CD14-positive monocyte (primary cell): ENCODE data around the gene SYTL5. TPM values are rescaled to one million over a fixed set of nuclear protein-coding genes. Genes with fewer than 3 reads are reported as not detected.

Source experiments
- DNase-seq, 3 donors: peaks; one replicate each; pipeline ENCODE4 v3.0.0-alpha.2; 2011 to 2022
- H2AFZ ChIP-seq: 2 replicates; pipeline ENCODE4 v1.6.0; 2012; ENCODE audit warnings: mild to moderate bottlenecking, low read depth, low read length, inconsistent platforms; ENCODE audit not compliant: insufficient read depth, poor library complexity, severe bottlenecking
- H3K27ac ChIP-seq, 2 donors: 1 replicate in 1 of 2; 2 replicates in 1 of 2; pipeline ENCODE4 v1.5.1; 2012 to 2013; ENCODE audit warnings: low read length in 2 of 2, control low read depth in 1 of 2, inconsistent platforms in 1 of 2, low read depth in 1 of 2, mild to moderate bottlenecking in 1 of 2
- H3K27me3 ChIP-seq, 2 donors: one replicate each; pipeline versions ENCODE4 v1.6.0 to v1.6.1; 2011 to 2013; ENCODE audit warnings: low read length in 2 of 2; ENCODE audit not compliant: control insufficient read depth in 2 of 2, insufficient read depth in 2 of 2
- H3K36me3 ChIP-seq, 2 donors: replicated peaks in 1 of 2; 1 replicate in 1 of 2; 2 replicates in 1 of 2; pipeline versions ENCODE4 v1.5.1 to v1.6.1; 2012 to 2013; ENCODE audit warnings: low read length in 2 of 2, control low read depth in 1 of 2, inconsistent platforms in 1 of 2, mild to moderate bottlenecking in 1 of 2; ENCODE audit not compliant: insufficient read depth in 2 of 2, control insufficient read depth in 1 of 2
- H3K4me1 ChIP-seq, 2 donors: 1 replicate in 1 of 2; 2 replicates in 1 of 2; pipeline versions ENCODE4 v1.5.1 to v1.6.1; 2012 to 2013; ENCODE audit warnings: low read length in 2 of 2, control low read depth in 1 of 2, inconsistent platforms in 1 of 2, mild to moderate bottlenecking in 1 of 2, moderate library complexity in 1 of 2; ENCODE audit not compliant: insufficient read depth in 2 of 2, control insufficient read depth in 1 of 2
- H3K4me2 ChIP-seq: replicated peaks from 2 replicates; pipeline ENCODE3; 2012; ENCODE audit warnings: low read length, moderate library complexity, mild to moderate bottlenecking; ENCODE audit not compliant: poor library complexity, severe bottlenecking; ENCODE audit errors: extremely low read depth
- H3K4me3 ChIP-seq, 3 experiments: fragments of 200-600 bp in 1 of 3; sonication (generic) in 1 of 3; replicated peaks in 1 of 3; 1 replicate in 2 of 3; 2 replicates in 1 of 3; pipeline ENCODE4 v1.5.1; 2011 to 2013; ENCODE audit warnings: low read length in 3 of 3, mild to moderate bottlenecking in 3 of 3, control low read depth in 2 of 3, low read depth in 2 of 3, inconsistent platforms in 1 of 3, moderate library complexity in 1 of 3
- H3K79me2 ChIP-seq: 2 replicates; pipeline ENCODE4 v1.6.0; 2012; ENCODE audit warnings: mild to moderate bottlenecking, control low read depth, inconsistent platforms, low read length, moderate library complexity; ENCODE audit not compliant: insufficient read depth
- H3K9ac ChIP-seq: 2 replicates; pipeline ENCODE4 v1.6.0; 2017; ENCODE audit warnings: low read length, mild to moderate bottlenecking; ENCODE audit not compliant: insufficient read depth, poor library complexity, severe bottlenecking
- H3K9me3 ChIP-seq, 2 donors: replicated peaks in 1 of 2; 1 replicate in 1 of 2; 2 replicates in 1 of 2; pipeline versions ENCODE4 v1.5.1 to v1.6.1; 2012 to 2013; ENCODE audit warnings: low read length in 2 of 2, control low read depth in 1 of 2; ENCODE audit not compliant: control insufficient read depth in 1 of 2, insufficient read depth in 1 of 2
- H4K20me1 ChIP-seq: 2 replicates; pipeline ENCODE4 v1.6.0; 2012; ENCODE audit warnings: mild to moderate bottlenecking, low read length, control low read depth, moderate library complexity; ENCODE audit not compliant: insufficient read depth
- H3K27ac Mint-ChIP-seq, 7 donors: one replicate each; pipeline ENCODE4 v1.8.0; 2020; ENCODE audit warnings: mild to moderate bottlenecking in 7 of 7, mixed read lengths in 7 of 7, moderate library complexity in 6 of 7, inconsistent platforms in 2 of 7
- H3K27me3 Mint-ChIP-seq, 3 donors: one replicate each; pipeline ENCODE4 v1.8.0; 2021 to 2022; ENCODE audit warnings: low read depth in 3 of 3, mild to moderate bottlenecking in 3 of 3, mixed read lengths in 3 of 3, moderate library complexity in 3 of 3, inconsistent platforms in 1 of 3
- H3K36me3 Mint-ChIP-seq, 2 donors: one replicate each; pipeline ENCODE4 v1.8.0; 2020; ENCODE audit warnings: mixed read lengths in 2 of 2, inconsistent platforms in 1 of 2, mild to moderate bottlenecking in 1 of 2
- H3K4me1 Mint-ChIP-seq: one replicate; pipeline ENCODE4 v1.8.0; 2020; ENCODE audit warnings: mild to moderate bottlenecking, mixed read lengths
- H3K4me3 Mint-ChIP-seq, 2 donors: one replicate each; pipeline ENCODE4 v1.8.0; 2020; ENCODE audit warnings: mild to moderate bottlenecking in 2 of 2, mixed read lengths in 2 of 2, moderate library complexity in 1 of 2
- H3K9me3 Mint-ChIP-seq, 7 donors: one replicate each; pipeline ENCODE4 v1.8.0; 2020 to 2022; ENCODE audit warnings: mixed read lengths in 7 of 7, mild to moderate bottlenecking in 6 of 7, moderate library complexity in 6 of 7, inconsistent platforms in 2 of 7
- CTCF ChIP-seq: fragments of 200-600 bp; IDR thresholded peaks from one replicate; pipeline ENCODE4 v1.8.0; 2022; ENCODE audit warnings: antibody characterized with exemption, mild to moderate bottlenecking
- WGBS: methylation state at CpG from one replicate; pipeline ENCODE4 v1.1.5; 2013; ENCODE audit warnings: missing lambda C conversion rate; ENCODE audit not compliant: insufficient coverage; 5-methylcytosine and 5-hydroxymethylcytosine counted together
- intact Hi-C, 2 donors: fragments of 100-400 bp; cut with micrococcal nuclease; formaldehyde crosslinking; loops; one replicate each; pipeline versions ENCODE4 v1.15.0 to v1.15.1; 2023
- polyA plus RNA-seq, 3 donors: library from polyadenylated mRNA; depleted of rRNA in 1 of 3; unstranded in 2 of 3; stranded (reverse) in 1 of 3; fragments of 300-500 nt in 2 of 3; fragments of >200 nt in 1 of 3; fragmentation: Illumina TruSeq in 2 of 3; gene quantifications; 1 replicate in 2 of 3; 2 replicates in 1 of 3; pipeline ENCODE4 v1.2.3, GENCODE V29; 2012 to 2021

SYTL5 gene
- polyA plus RNA-seq, 3 donors, result not detected

GRCh38 chrX:38127961-38128360, 121.6 kb downstream of the SYTL5 start:
- intact Hi-C loops, result no loop called here
- Histone ChIP-seq H3K4me2 (no peak overlapping the region), H3K79me2 (no peaks in the 10 kb centered on the region), H3K9me3 (no peaks in the 10 kb centered on the region), H3K27me3 (no peaks in the 10 kb centered on the region), H2AFZ (no peak overlapping the region), H3K27ac (no peak overlapping the region), H3K4me3 (no peak overlapping the region), H4K20me1 (no peaks in the 10 kb centered on the region), H3K9ac (no peak overlapping the region), H3K4me1 (peaks cover 0 to 2% of the 10 kb centered on the region in 2 donors), H3K36me3 (no peaks in the 10 kb centered on the region)
- Mint-ChIP-seq H3K27ac (no peak overlapping the region), H3K4me3 (no peak overlapping the region), H3K27me3 (no peaks in the 10 kb centered on the region), H3K36me3 (no peaks in the 10 kb centered on the region), H3K9me3 (peaks cover 0 to 2% (median 0%) of the 10 kb centered on the region in 7 donors), H3K4me1 (peaks cover 3% of the 10 kb centered on the region)
- no peak for TF ChIP-seq CTCF
- DNase-seq, result no peak
- 100% methylated on average over 1 of the region's 1 CpG for WGBS

GRCh38 chrX:38129366-38129765, 123.0 kb downstream of the SYTL5 start:
- Histone ChIP-seq H3K36me3 (no peaks in the 10 kb centered on the region), H3K9ac (no peak overlapping the region), H3K27ac (no peak overlapping the region), H3K9me3 (no peaks in the 10 kb centered on the region), H3K4me2 (no peak overlapping the region), H2AFZ (no peak overlapping the region), H3K79me2 (no peaks in the 10 kb centered on the region), H3K27me3 (no peaks in the 10 kb centered on the region), H3K4me3 (no peak overlapping the region), H3K4me1 (peaks cover 0 to 2% of the 10 kb centered on the region in 2 donors), H4K20me1 (no peaks in the 10 kb centered on the region)
- peaks cover 2% of the 10 kb centered on the region for H3K4me1 Mint-ChIP-seq
- H3K4me3 Mint-ChIP-seq, result no peak overlapping the region
- H3K27me3 Mint-ChIP-seq, result peaks cover 0 to 3% (median 0%) of the 10 kb centered on the region in 3 donors
- intact Hi-C loops, result no loop called here
- H3K27ac Mint-ChIP-seq, result no peak overlapping the region
- peaks cover 0 to 2% (median 0%) of the 10 kb centered on the region in 7 donors for H3K9me3 Mint-ChIP-seq
- no peak for DNase-seq
- H3K36me3 Mint-ChIP-seq, result no peaks in the 10 kb centered on the region
- TF ChIP-seq CTCF, result no peak
